Neuronal stem cell (in vitro differentiated cells): ENCODE data around the gene TRAF1.

Experiments
- DNase-seq: peaks from one replicate; pipeline ENCODE4 v3.0.0-alpha.2; 2013; ENCODE audit warnings: low spot score
- H2AFZ ChIP-seq: one replicate; pipeline ENCODE4 v1.6.1; 2013; ENCODE audit warnings: mild to moderate bottlenecking, low read length, inconsistent platforms
- H2AK5ac ChIP-seq: 2 replicates; pipeline ENCODE4 v1.6.1; 2013; ENCODE audit warnings: low read depth, mild to moderate bottlenecking, inconsistent platforms, low read length, moderate library complexity, mixed read lengths
- H2BK120ac ChIP-seq: 2 replicates; pipeline ENCODE4 v1.6.1; 2013; ENCODE audit warnings: low read depth, mild to moderate bottlenecking, inconsistent platforms, low read length, moderate library complexity, mixed read lengths
- H2BK12ac ChIP-seq: one replicate; pipeline ENCODE4 v1.6.1; 2013; ENCODE audit warnings: low read length, inconsistent platforms
- H2BK15ac ChIP-seq: 2 replicates; pipeline ENCODE4 v1.6.1; 2013; ENCODE audit warnings: mild to moderate bottlenecking, low read length, inconsistent platforms, mixed read lengths
- H2BK5ac ChIP-seq: one replicate; pipeline ENCODE4 v1.6.1; 2013; ENCODE audit warnings: inconsistent platforms, mild to moderate bottlenecking, low read length, moderate library complexity
- H3K14ac ChIP-seq: one replicate; pipeline ENCODE4 v1.6.1; 2013; ENCODE audit warnings: low read length, inconsistent platforms
- H3K18ac ChIP-seq: 2 replicates; pipeline ENCODE4 v1.6.1; 2013; ENCODE audit warnings: low read length, inconsistent platforms
- H3K23ac ChIP-seq: 2 replicates; pipeline ENCODE4 v1.6.1; 2013; ENCODE audit warnings: low read depth, mild to moderate bottlenecking, mixed read lengths, low read length, inconsistent platforms; ENCODE audit not compliant: poor library complexity
- H3K27ac ChIP-seq: replicated peaks from 3 replicates; pipeline ENCODE4 v1.5.1; 2013; ENCODE audit warnings: low read length, inconsistent platforms
- H3K27me3 ChIP-seq, 3 experiments: 2 replicates each; pipeline ENCODE4 v1.6.1; 2013; ENCODE audit warnings: low read length in 3 of 3, mild to moderate bottlenecking in 2 of 3, inconsistent platforms in 1 of 3, low read depth in 1 of 3, mixed read lengths in 1 of 3, moderate library complexity in 1 of 3; ENCODE audit not compliant: control insufficient read depth in 3 of 3, insufficient read depth in 3 of 3
- H3K36me3 ChIP-seq, 2 donors: replicated peaks in 1 of 2; 2 replicates each; pipeline ENCODE4 v1.6.1; 2013; ENCODE audit warnings: low read length in 2 of 2; ENCODE audit not compliant: control insufficient read depth in 2 of 2, insufficient read depth in 2 of 2
- H3K4ac ChIP-seq: 2 replicates; pipeline ENCODE4 v1.6.1; 2013; ENCODE audit warnings: inconsistent platforms, mild to moderate bottlenecking, low read length, moderate library complexity
- H3K4me1 ChIP-seq, 2 donors: 1 replicate in 1 of 2; 2 replicates in 1 of 2; pipeline ENCODE4 v1.6.1; 2013; ENCODE audit warnings: low read length in 2 of 2, low read depth in 1 of 2; ENCODE audit not compliant: control insufficient read depth in 2 of 2, insufficient read depth in 1 of 2
- H3K4me2 ChIP-seq: one replicate; pipeline ENCODE4 v1.6.1; 2013; ENCODE audit warnings: mild to moderate bottlenecking, low read length, inconsistent platforms; ENCODE audit not compliant: insufficient read depth, poor library complexity, severe bottlenecking
- H3K4me3 ChIP-seq, 2 donors: 2 replicates each; pipeline ENCODE4 v1.5.1; 2013; ENCODE audit warnings: low read length in 2 of 2, mild to moderate bottlenecking in 2 of 2, inconsistent platforms in 1 of 2, moderate library complexity in 1 of 2
- H3K79me1 ChIP-seq: one replicate; pipeline ENCODE4 v1.6.1; 2013; ENCODE audit warnings: low read depth, mild to moderate bottlenecking, inconsistent platforms, low read length, moderate library complexity
- H3K9ac ChIP-seq: one replicate; pipeline ENCODE4 v1.6.1; 2013; ENCODE audit warnings: mild to moderate bottlenecking, low read depth, low read length, inconsistent platforms; ENCODE audit not compliant: poor library complexity
- H3K9me3 ChIP-seq, 2 donors: replicated peaks in 1 of 2; 2 replicates each; pipeline versions ENCODE3 to v1.6.1; 2013; ENCODE audit warnings: low read length in 2 of 2, mild to moderate bottlenecking in 2 of 2, inconsistent platforms in 1 of 2, low read depth in 1 of 2, mixed read lengths in 1 of 2, moderate library complexity in 1 of 2; ENCODE audit not compliant: control insufficient read depth in 2 of 2, insufficient read depth in 1 of 2
- H4K8ac ChIP-seq: one replicate; pipeline ENCODE4 v1.6.1; 2013; ENCODE audit warnings: low read depth, mild to moderate bottlenecking, inconsistent platforms, low read length, moderate library complexity
- H4K91ac ChIP-seq: one replicate; pipeline ENCODE4 v1.6.1; 2013; ENCODE audit warnings: low read length, low read depth, mild to moderate bottlenecking, inconsistent platforms; ENCODE audit not compliant: poor library complexity
- WGBS, 2 donors: extraction: QIAGEN DNeasy Blood & Tissue Kit; methylation state at CpG; one replicate each; pipeline ENCODE4 v1.1.7; 2013; ENCODE audit warnings: missing lambda C conversion rate in 2 of 2, mixed read lengths in 1 of 2; ENCODE audit not compliant: insufficient read length in 2 of 2, insufficient replicate concordance in 1 of 2; ENCODE audit errors: extremely low coverage in 2 of 2; 5-methylcytosine and 5-hydroxymethylcytosine counted together

Gene TRAF1

GRCh38 chr9:120868676-120869359 is 57.8 kb downstream of the TRAF1 start:
- H2BK15ac ChIP-seq: no peak overlapping the region
- peak overlapping the region; percentile 95 for H3K18ac ChIP-seq
- peaks cover 0 to 8% of the 10 kb centered on the region in 2 donors for H3K4me1 ChIP-seq
- no peaks in the 10 kb centered on the region for H3K9me3 ChIP-seq
- peak overlapping the region; percentile 92 for H2BK120ac ChIP-seq
- peaks cover 20 to 92% of the 10 kb centered on the region in 2 donors for H3K36me3 ChIP-seq
- H2BK5ac ChIP-seq: peak overlapping the region; percentile 46
- peak overlapping the region; percentile 98 for H3K23ac ChIP-seq
- no peak overlapping the region for H3K4ac ChIP-seq
- peak; percentile 93 for DNase-seq
- peak overlapping the region; percentile 87 for H3K9ac ChIP-seq
- H3K14ac ChIP-seq: peak overlapping the region; percentile 98
- H2AFZ ChIP-seq: no peak overlapping the region
- no peak overlapping the region for H4K91ac ChIP-seq
- WGBS, 2 donors: no CpG with 5 or more reads among the region's 52 CpGs
- no peaks in the 10 kb centered on the region for H3K27me3 ChIP-seq
- H3K4me3 ChIP-seq: peak overlapping the region in 1 of 2 donors; percentile 78
- H3K79me1 ChIP-seq: peaks cover 1% of the 10 kb centered on the region
- no peak overlapping the region for H2AK5ac ChIP-seq
- peak overlapping the region; percentile 87 for H3K4me2 ChIP-seq
- H2BK12ac ChIP-seq: peak overlapping the region; percentile 81
- H3K27ac ChIP-seq: peak overlapping the region; percentile 24
- no peak overlapping the region for H4K8ac ChIP-seq

- Histone ChIP-seq H3K79me1 (peaks cover 1% of the 10 kb centered on the region), H2AK5ac (no peak overlapping the region), H4K91ac (no peak overlapping the region), H3K18ac (peak overlapping the region; percentile 54), H3K4me3 (peak overlapping the region in 1 of 2 donors; percentile 72), H3K4me1 (peaks cover 0 to 6% of the 10 kb centered on the region in 2 donors), H2BK5ac (no peak overlapping the region), H4K8ac (no peak overlapping the region), H3K4me2 (peak overlapping the region; percentile 71), H3K27ac (peak overlapping the region; percentile 18), H3K27me3 (no peaks in the 10 kb centered on the region), H3K14ac (no peak overlapping the region), H2BK120ac (no peak overlapping the region), H3K4ac (no peak overlapping the region), H2BK15ac (no peak overlapping the region), H3K36me3 (peaks cover 21 to 92% of the 10 kb centered on the region in 2 donors), H2AFZ (no peak overlapping the region), H3K9me3 (no peaks in the 10 kb centered on the region), H3K9ac (no peak overlapping the region), H3K23ac (no peak overlapping the region), H2BK12ac (no peak overlapping the region)
- no CpG with 5 or more reads among the region's 11 CpGs for WGBS, 2 donors
- no peak for DNase-seq
These were observed 58.3 kb downstream of the TRAF1 start for GRCh38 chr9:120868339-120868675.

- no peak overlapping the region for H3K4me2 ChIP-seq
- no peak overlapping the region for H3K18ac ChIP-seq
- H3K36me3 ChIP-seq: peaks cover 17 to 92% of the 10 kb centered on the region in 2 donors
- H3K9ac ChIP-seq: no peak overlapping the region
- H2BK15ac ChIP-seq: no peak overlapping the region
- WGBS, 2 donors: no CpG with 5 or more reads among the region's 15 CpGs
- H3K79me1 ChIP-seq: peaks cover 1% of the 10 kb centered on the region
- H2AFZ ChIP-seq: no peak overlapping the region
- H2AK5ac ChIP-seq: no peak overlapping the region
- H2BK12ac ChIP-seq: no peak overlapping the region
- no peak overlapping the region for H2BK120ac ChIP-seq
- no peaks in the 10 kb centered on the region for H3K27me3 ChIP-seq
- no peak overlapping the region for H2BK5ac ChIP-seq
- H3K9me3 ChIP-seq: no peaks in the 10 kb centered on the region
- no peak for DNase-seq
- H4K8ac ChIP-seq: no peak overlapping the region
- no peak overlapping the region for H3K14ac ChIP-seq
- no peak overlapping the region for H3K4ac ChIP-seq
- no peak overlapping the region for H3K23ac ChIP-seq
- no peak overlapping the region for H4K91ac ChIP-seq
- peaks cover 0 to 6% of the 10 kb centered on the region in 2 donors for H3K4me1 ChIP-seq
- no peak overlapping the region for H3K4me3 ChIP-seq
- H3K27ac ChIP-seq: no peak overlapping the region
These were observed 58.8 kb downstream of the TRAF1 start for GRCh38 chr9:120867676-120868338.

- Histone ChIP-seq H2BK12ac (peak overlapping the region; percentile 30), H3K23ac (no peak overlapping the region), H3K14ac (no peak overlapping the region), H3K4me3 (peak overlapping the region in 1 of 2 donors; percentile 12), H2AFZ (no peak overlapping the region), H4K91ac (no peak overlapping the region), H4K8ac (no peak overlapping the region), H2BK120ac (no peak overlapping the region), H3K4me2 (no peak overlapping the region), H3K4ac (no peak overlapping the region), H2AK5ac (no peak overlapping the region), H3K9me3 (no peaks in the 10 kb centered on the region), H3K27me3 (no peaks in the 10 kb centered on the region), H3K36me3 (peaks cover 21 to 92% of the 10 kb centered on the region in 2 donors), H3K79me1 (peaks cover 1% of the 10 kb centered on the region), H3K27ac (no peak overlapping the region), H3K4me1 (peaks cover 0 to 6% of the 10 kb centered on the region in 2 donors), H3K18ac (peak overlapping the region; percentile 59), H2BK5ac (no peak overlapping the region), H2BK15ac (no peak overlapping the region), H3K9ac (peak overlapping the region; percentile 57)
- no CpG with 5 or more reads among the region's 6 CpGs for WGBS, 2 donors
- no peak for DNase-seq
These were observed 59.9 kb downstream of the TRAF1 start for GRCh38 chr9:120866651-120867050.
